Thoracic aorta (tissue), 2 donors: ENCODE measurements around the gene VPS4A. TPM values are rescaled to one million over a fixed set of nuclear protein-coding genes. Genes with fewer than 3 reads are reported as not detected.
A peak's percentile ranks its signal among the peaks of the same experiment; 100 is the strongest.
"Not testable (repeated sequence)": the region's sequence is repeated elsewhere in the genome, so short reads cannot be mapped to it uniquely, and the experiment has no call there.

Source experiments
- ATAC-seq: fragments of 150-250 bp; one replicate; pipeline ENCODE4 v1.8.0; 2017; ENCODE audit warnings: low read depth; ENCODE audit not compliant: insufficient number of reproducible peaks, low FRiP score
- DNase-seq: peaks from one replicate; pipeline ENCODE4 v3.0.0-alpha.2; 2020; ENCODE audit warnings: low spot score
- H3K27ac ChIP-seq, 2 donors: fragments of 200-600 bp; sonication (generic); 1 replicate in 1 of 2; 2 replicates in 1 of 2; pipeline ENCODE4 v1.5.1; 2016; ENCODE audit warnings: mild to moderate bottlenecking in 2 of 2, moderate library complexity in 2 of 2
- H3K27me3 ChIP-seq: fragments of 200-600 bp; sonication (generic); replicated peaks from 2 replicates; pipeline ENCODE4 v1.6.0; 2016; ENCODE audit warnings: mild to moderate bottlenecking; ENCODE audit not compliant: insufficient read depth
- H3K36me3 ChIP-seq: fragments of 200-600 bp; sonication (generic); one replicate; pipeline ENCODE4 v1.5.1; 2016
- H3K4me1 ChIP-seq, 2 donors: fragments of 200-600 bp; sonication (generic); 1 replicate in 1 of 2; 2 replicates in 1 of 2; pipeline versions ENCODE4 v1.5.1 to v1.6.0; 2016; ENCODE audit warnings: low read depth in 2 of 2, mild to moderate bottlenecking in 1 of 2; ENCODE audit not compliant: control insufficient read depth in 1 of 2
- H3K4me3 ChIP-seq: fragments of 200-600 bp; sonication (generic); 2 replicates; pipeline ENCODE4 v1.5.1; 2016; ENCODE audit warnings: mild to moderate bottlenecking
- H3K9me3 ChIP-seq: fragments of 200-600 bp; sonication (generic); 2 replicates; pipeline ENCODE4 v1.5.1; 2016
- CTCF ChIP-seq: fragments of 200-600 bp; sonication (generic); IDR thresholded peaks from one replicate; pipeline ENCODE4 v1.5.1; 2019; ENCODE audit warnings: antibody characterized with exemption
- total RNA-seq, 2 donors: library from RNA; depleted of rRNA; stranded (reverse); fragments of >200 nt; gene quantifications; one replicate each; pipeline versions ENCODE4 v1.1.0 to v1.2.3, GENCODE V29; 2016

VPS4A gene
- total RNA-seq, 2 donors from 2014 or later: 26.3 to 38.5 TPM

- H3K27me3 ChIP-seq: no peaks in the 10 kb centered on the region
- no peak for TF ChIP-seq CTCF
- ATAC-seq (no peak), DNase-seq (no peak)
- no peaks in the 10 kb centered on the region for H3K9me3 ChIP-seq
- peaks cover 13 to 22% of the 10 kb centered on the region in 2 donors for H3K4me1 ChIP-seq
- H3K36me3 ChIP-seq: peaks cover 2% of the 10 kb centered on the region
- H3K4me3 ChIP-seq: no peak overlapping the region
- H3K27ac ChIP-seq: no peak overlapping the region
These were observed 25.9 kb upstream of the VPS4A start for GRCh38 chr16:69285240-69285639.

GRCh38 chr16:69286941-69287713 lies 24.0 kb upstream of the VPS4A start:
- Histone ChIP-seq H3K27ac (peak overlapping the region; percentile 49 to 61), H3K4me3 (no peak overlapping the region), H3K36me3 (peaks cover 2% of the 10 kb centered on the region), H3K4me1 (peaks cover 13 to 22% of the 10 kb centered on the region in 2 donors), H3K27me3 (no peaks in the 10 kb centered on the region), H3K9me3 (no peaks in the 10 kb centered on the region)
- ATAC-seq (peak; percentile 75), DNase-seq (peak; percentile 31)
- peak; percentile 59 for TF ChIP-seq CTCF

- H3K4me3 ChIP-seq, H3K9me3 ChIP-seq, ATAC-seq, H3K36me3 ChIP-seq, DNase-seq, H3K4me1 ChIP-seq, H3K27me3 ChIP-seq, H3K27ac ChIP-seq: not testable (repeated sequence)
These were observed 19.5 kb upstream of the VPS4A start for GRCh38 chr16:69291657-69292056.

DNA sequence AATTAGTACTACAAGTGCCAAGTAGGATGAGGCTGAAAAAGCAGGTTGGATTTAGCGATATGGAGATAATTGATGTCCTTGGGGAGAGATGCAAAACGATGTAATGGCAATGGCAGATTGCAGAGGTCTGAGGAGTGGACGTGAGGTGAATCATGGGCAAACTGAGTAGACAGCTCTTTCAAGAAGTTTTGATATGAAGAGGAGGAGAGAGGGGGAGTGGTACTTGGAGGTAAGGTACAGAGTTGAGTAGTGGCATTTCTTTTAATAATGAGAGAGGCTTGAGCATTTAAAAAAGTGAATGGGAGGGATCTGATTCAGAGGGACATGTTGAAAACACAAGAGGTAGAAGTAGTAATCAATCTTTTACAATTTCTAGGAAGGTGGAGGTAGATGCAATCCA lies 17.7 kb upstream of the VPS4A start:
- Histone ChIP-seq H3K27me3 (no peaks in the 10 kb centered on the region), H3K4me3 (no peak overlapping the region), H3K4me1 (no peaks in the 10 kb centered on the region), H3K9me3 (no peaks in the 10 kb centered on the region), H3K27ac (no peak overlapping the region), H3K36me3 (peaks cover 2% of the 10 kb centered on the region)
- DNase-seq (no peak), ATAC-seq (no peak)
- no peak for TF ChIP-seq CTCF

- no peak for TF ChIP-seq CTCF
- ATAC-seq: no peak
- Histone ChIP-seq H3K4me3 (no peak overlapping the region), H3K36me3 (no peaks in the 10 kb centered on the region), H3K9me3 (no peaks in the 10 kb centered on the region), H3K27ac (no peak overlapping the region), H3K4me1 (no peaks in the 10 kb centered on the region), H3K27me3 (no peaks in the 10 kb centered on the region)
- no peak for DNase-seq
These were observed 17.1 kb upstream of the VPS4A start for GRCh38 chr16:69294051-69294450.

DNA sequence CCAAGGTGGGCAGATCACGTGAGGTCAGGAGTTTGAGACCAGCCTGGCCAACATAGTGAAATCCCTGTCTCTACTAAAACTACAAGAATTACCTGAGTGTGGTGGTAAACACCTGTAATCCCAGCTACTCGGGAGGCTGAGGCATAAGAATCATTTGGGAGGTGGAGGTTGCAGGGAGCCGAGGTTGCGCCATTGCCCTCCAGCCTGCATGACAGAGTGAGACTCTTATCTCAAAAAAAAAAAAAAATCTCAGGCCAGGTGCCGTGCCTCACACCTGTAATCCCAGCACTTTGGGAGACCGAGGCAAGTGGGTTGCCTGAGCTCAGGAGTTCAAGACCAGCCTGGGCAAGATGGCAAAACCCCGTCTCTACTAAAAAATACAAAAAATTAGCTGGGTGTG lies 14.4 kb upstream of the VPS4A start:
- H3K9me3 ChIP-seq, H3K4me3 ChIP-seq, H3K27me3 ChIP-seq, H3K36me3 ChIP-seq, DNase-seq, H3K4me1 ChIP-seq, H3K27ac ChIP-seq, ATAC-seq: not testable (repeated sequence)
